Measurements from ENCODE around the gene CYTH1. TPM values are rescaled to one million over a fixed set of nuclear protein-coding genes. Genes with fewer than 3 reads are reported as not detected.
A peak's percentile ranks its signal among the peaks of the same experiment; 100 is the strongest.
"Not testable (repeated sequence)": the region's sequence is repeated elsewhere in the genome, so short reads cannot be mapped to it uniquely, and the experiment has no call there.

Gene CYTH1
- total RNA-seq, 8 experiments from 2014 or later, result 13.9 to 46.4 (median 30.0) TPM

DNA sequence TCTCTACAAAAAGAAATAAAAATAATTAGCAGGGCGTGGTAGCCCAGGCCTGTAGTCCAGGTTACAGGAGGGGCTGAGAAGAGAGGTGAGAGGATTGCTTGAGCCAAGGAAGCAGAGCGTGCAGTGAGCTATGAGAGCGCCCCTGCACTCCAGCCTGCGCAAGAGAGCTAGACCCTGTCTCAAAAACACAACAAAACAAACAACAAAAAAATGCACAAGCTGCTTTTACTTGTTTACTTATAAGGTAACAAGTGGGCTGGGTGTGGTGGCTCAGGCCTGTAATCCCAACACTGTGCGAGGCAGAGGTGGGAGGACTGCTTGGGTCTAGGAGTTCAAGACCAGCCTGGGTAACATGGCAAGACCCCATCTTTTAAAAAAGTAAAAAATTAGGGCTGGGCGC lies 1.7 kb downstream of the CYTH1 start:
- 73 to 100% (median 96%) methylated on average over 1 to 6 of the region's 6 CpGs; no CpG with 5 or more reads in 3 of the 10 experiments for WGBS, 10 experiments
- peak overlapping the region in 3 of 5 donors; percentile 61 to 99 (median 97) for H3K4me3 ChIP-seq

DNA sequence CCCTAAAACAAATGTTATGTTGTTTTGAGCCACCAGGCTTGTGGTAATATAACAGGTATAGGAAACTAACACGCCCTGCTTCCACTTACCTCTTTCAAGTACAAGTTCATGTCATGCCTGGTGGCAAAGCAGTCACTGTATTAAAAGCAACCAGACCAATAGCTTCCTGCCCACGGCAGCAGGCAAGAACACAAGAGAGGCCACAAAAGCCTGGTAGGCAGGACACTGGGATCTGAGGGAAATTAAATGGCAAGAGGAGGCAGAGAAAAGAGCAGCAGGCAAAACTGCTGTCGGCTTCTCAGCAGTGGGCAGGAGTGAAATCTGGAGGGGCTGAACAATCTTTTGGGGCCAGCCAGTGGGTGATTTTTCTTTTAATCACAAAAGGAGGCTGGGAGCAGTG lies 2.2 kb downstream of the CYTH1 start:
- no peak overlapping the region for H3K27ac ChIP-seq
- H3K4me3 ChIP-seq, result no peak overlapping the region
- WGBS, 10 experiments, result 0 to 100% (median 70%) methylated on average over 1 to 3 of the region's 3 CpGs; no CpG with 5 or more reads in 3 of the 10 experiments
- ATAC-seq (replicated peaks in 6 of 8), result no peak
- peaks cover 13 to 16% of the 10 kb centered on the region in 2 donors for H3K4me1 ChIP-seq (replicated peaks in 1 of 2)
- in situ Hi-C loops (cut with MboI; ENCODE audit: low pct_unique_long_range_greater_than_20kb in 2 of 9, low sequenced_read_pairs in 9 of 9, unreplicated experiment in 9 of 9), result no loop called here

More for the DNA sequence above, 1.7 kb downstream of the CYTH1 start:
- ATAC-seq (replicated peaks in 6 of 8), result no peak
- in situ Hi-C loops (cut with MboI; ENCODE audit: low pct_unique_long_range_greater_than_20kb in 2 of 9, low sequenced_read_pairs in 9 of 9, unreplicated experiment in 9 of 9), result no loop called here
- Histone ChIP-seq H3K27ac (no peak overlapping the region), H3K4me1 (replicated peaks in 1 of 2) (peaks cover 12 to 16% of the 10 kb centered on the region in 2 donors)

DNA sequence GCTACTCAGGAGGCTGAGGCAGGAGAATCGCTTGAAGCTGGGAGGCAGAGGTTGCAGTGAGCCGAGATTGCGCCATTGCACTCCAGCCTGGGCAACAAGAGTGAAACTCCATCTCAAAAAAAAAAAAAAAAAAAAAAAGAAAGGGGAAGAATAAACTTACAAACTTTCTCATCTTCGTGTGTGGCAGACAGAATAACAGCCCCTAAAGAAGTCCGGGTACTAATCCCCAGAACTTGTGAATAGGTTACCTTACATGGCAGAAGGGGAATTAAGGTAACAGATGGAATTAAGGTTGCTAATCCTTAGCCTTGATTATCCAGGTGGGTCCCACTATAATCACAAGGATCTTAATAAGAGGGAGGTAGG lies 2.8 kb downstream of the CYTH1 start:
- H3K27ac ChIP-seq; ATAC-seq (replicated peaks in 6 of 8); in situ Hi-C loops (cut with MboI; ENCODE audit: low pct_unique_long_range_greater_than_20kb in 2 of 9, low sequenced_read_pairs in 9 of 9, unreplicated experiment in 9 of 9); H3K4me3 ChIP-seq: not testable (repeated sequence)
- H3K4me1 ChIP-seq (replicated peaks in 1 of 2), result peaks cover 16 to 17% of the 10 kb centered on the region in 2 donors
- 50 to 100% (median 96%) methylated on average over 1 to 5 of the region's 5 CpGs; no CpG with 5 or more reads in 3 of the 10 experiments for WGBS, 10 experiments

DNA sequence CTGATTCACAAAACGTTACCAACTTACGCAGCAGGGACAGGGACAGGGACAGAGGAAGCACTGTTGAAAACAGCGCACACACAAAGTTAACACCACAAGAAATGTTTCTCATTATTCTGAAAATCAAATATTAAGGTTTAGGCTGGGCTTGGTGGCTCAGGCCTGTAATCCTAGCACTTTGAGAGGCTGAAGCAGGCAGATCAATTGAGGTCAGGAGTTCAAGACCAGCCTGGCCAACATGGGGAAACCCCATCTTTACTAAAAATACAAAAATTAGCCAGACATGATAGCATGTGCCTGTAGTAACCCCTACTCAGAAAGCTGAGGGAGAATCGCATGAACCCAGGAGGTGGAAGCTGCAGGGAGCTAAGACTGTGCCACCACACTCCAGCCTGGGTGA lies 4.2 kb downstream of the CYTH1 start:
- WGBS, 10 experiments, result 81 to 100% (median 100%) methylated on average over 1 to 4 of the region's 4 CpGs; no CpG with 5 or more reads in 1 of the 10 experiments
- in situ Hi-C loops (cut with MboI; ENCODE audit: low pct_unique_long_range_greater_than_20kb in 2 of 9, low sequenced_read_pairs in 9 of 9, unreplicated experiment in 9 of 9), result no loop called here
- ATAC-seq (replicated peaks in 6 of 8), result no peak

DNA sequence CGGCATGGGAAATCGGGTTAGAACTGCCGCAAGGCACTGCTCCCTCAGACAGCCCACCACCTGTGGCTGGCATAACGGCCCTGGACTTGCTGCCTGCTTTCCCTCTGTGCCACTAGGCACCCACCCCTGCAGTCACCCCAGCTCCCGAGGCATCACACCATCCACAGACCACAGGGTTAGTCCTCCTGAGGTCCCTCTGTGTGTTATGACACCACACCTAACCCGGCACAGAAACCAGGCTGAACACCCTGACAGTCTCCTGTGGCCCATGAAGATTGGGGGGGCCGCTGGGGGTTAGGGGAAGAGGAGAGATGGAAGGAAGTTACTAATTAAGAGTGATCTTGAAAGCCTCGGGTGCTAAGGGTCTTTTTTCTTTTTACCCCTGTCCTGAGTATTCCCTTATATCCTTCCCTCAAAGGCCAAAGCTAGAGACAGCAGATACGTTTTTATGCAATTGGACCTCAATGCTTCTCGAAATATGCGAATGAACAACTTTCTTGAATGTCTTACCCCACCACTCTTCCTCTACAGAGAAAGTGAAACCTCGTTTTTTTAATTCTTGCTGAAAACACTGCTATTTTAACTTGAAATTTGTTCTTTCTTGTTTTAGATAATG lies 7.0 kb downstream of the CYTH1 start:
- 41 to 83% (median 67%) methylated on average over 2 to 9 of the region's 12 CpGs; no CpG with 5 or more reads in 1 of the 10 experiments for WGBS, 10 experiments
- no peak overlapping the region for H3K4me3 ChIP-seq
- H3K4me1 ChIP-seq (replicated peaks in 1 of 2), result peaks cover 2 to 9% of the 10 kb centered on the region in 2 donors
- peak in 5 of 8 experiments; percentile 14 to 56 (median 16) for ATAC-seq (replicated peaks in 6 of 8)
- H3K27ac ChIP-seq, result no peak overlapping the region
- in situ Hi-C loops (cut with MboI; ENCODE audit: low pct_unique_long_range_greater_than_20kb in 2 of 9, low sequenced_read_pairs in 9 of 9, unreplicated experiment in 9 of 9), result no loop called here

More for the DNA sequence above, 4.2 kb downstream of the CYTH1 start:
- Histone ChIP-seq H3K4me3 (no peak overlapping the region), H3K4me1 (replicated peaks in 1 of 2) (peaks cover 14 to 16% of the 10 kb centered on the region in 2 donors), H3K27ac (no peak overlapping the region)

DNA sequence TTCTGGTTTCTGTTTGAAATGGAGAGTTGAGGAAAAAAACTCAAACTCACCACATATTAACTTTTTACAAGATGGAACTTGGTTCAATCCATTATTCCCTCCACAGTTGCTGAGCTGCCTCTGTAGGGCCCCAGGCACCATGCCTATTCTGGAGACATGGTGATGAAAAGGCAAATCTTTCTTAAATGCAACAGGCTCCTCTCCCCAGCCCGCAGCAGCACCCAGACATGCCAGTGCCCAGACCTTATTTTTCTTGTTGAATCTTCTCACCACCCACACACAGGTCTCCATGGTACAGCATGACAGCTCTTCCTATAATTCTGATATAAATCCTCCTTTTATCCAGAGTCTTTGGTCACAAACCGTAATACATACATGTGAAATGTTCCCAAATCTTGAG lies 7.6 kb downstream of the CYTH1 start:
- in situ Hi-C loops (cut with MboI; ENCODE audit: low pct_unique_long_range_greater_than_20kb in 2 of 9, low sequenced_read_pairs in 9 of 9, unreplicated experiment in 9 of 9), result no loop called here
- Histone ChIP-seq H3K27ac (no peak overlapping the region), H3K4me1 (replicated peaks in 1 of 2) (peaks cover 0 to 6% of the 10 kb centered on the region in 2 donors), H3K4me3 (no peak overlapping the region)
- 0 to 100% (median 70%) methylated on average over 1 to 2 of the region's 2 CpGs; no CpG with 5 or more reads in 5 of the 10 experiments for WGBS, 10 experiments
- peak in 3 of 8 experiments; percentile 29 to 73 (median 38) for ATAC-seq (replicated peaks in 6 of 8)

DNA sequence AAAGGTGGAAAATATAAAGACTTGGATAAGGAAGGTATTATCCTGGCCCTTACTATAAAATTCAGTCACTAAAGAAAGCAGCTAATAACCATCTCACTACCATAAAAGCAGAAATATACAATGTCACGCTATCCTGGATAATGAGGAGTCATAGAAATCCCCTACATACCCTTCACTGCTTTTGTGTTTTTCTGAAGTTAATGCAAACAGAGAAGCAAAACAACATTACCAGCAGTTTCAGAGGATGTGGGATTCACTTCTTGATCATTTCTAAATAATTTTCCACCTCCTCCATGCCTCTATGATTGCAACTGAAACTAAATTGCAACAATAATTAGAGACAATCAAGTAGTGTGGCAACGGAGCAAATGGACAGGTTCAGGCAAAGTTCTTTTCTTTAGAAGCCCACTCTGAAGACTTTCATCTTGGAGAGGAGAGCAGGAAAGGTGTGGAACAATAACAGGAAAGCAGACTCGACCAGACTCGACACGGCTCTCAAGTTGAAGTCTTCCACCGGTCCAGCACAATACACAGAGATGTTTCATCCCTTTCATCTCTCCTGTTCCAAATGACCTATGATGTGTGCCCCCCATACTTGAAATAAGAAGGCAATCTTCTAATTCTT lies 10.2 kb downstream of the CYTH1 start:
- 74 to 100% (median 98%) methylated on average over 1 to 6 of the region's 6 CpGs for WGBS, 10 experiments
- in situ Hi-C loops (cut with MboI; ENCODE audit: low pct_unique_long_range_greater_than_20kb in 2 of 9, low sequenced_read_pairs in 9 of 9, unreplicated experiment in 9 of 9), result no loop called here
- ATAC-seq (replicated peaks in 6 of 8), result no peak
- peaks cover 7 to 17% of the 10 kb centered on the region in 2 donors for H3K4me1 ChIP-seq (replicated peaks in 1 of 2)
- no peak overlapping the region for H3K4me3 ChIP-seq
- no peak overlapping the region for H3K27ac ChIP-seq

DNA sequence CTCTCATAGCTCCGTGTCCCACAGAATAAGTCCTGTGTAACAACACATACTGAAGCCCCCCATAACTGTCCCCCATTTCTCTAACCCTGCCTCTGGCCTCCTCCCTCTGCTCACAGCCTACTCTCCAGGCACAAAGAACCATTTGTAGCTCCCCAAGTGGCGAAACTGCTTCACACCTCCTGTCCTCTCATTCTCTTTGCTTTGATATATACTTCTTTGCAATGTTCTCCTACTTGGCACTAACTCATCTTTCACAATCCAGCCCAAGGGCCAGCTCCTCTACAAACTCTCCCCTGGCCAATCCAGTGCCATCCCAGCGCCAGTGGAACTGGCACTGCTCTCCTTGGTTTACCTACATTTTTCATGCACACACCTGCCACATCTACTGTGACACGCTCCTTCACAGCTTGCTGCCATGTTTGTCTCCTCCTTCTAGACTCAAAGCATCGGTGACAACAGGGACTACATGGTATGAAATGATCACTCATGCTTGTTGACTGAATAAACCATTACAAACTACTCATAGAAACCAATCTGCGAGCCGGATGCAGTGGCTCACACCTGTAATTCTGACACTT lies 12.8 kb downstream of the CYTH1 start:
- in situ Hi-C loops (cut with MboI; ENCODE audit: low pct_unique_long_range_greater_than_20kb in 2 of 9, low sequenced_read_pairs in 9 of 9, unreplicated experiment in 9 of 9), result no loop called here
- 75 to 100% (median 90%) methylated on average over 1 to 6 of the region's 7 CpGs; no CpG with 5 or more reads in 1 of the 10 experiments for whole genome bisulfite sequencing, 10 experiments

DNA sequence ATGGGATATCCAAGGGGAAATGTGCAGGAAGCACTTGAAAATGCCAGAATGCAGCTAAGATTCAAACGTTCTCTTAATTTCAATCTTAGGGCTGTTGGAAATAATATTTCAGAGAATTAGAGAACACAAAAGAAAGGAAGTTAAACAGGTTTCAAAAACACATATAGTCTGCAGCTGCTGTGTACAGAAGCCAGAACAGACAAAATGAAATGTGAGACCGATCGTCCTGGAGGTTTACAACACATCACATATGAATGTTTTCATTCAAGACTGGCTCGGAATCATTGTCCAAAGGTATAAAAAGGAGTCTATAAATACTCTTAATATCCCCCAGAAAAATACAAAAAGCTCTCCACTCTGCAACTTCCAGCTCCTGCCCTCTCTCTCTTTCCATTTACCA lies 14.3 kb downstream of the CYTH1 start:
- Histone ChIP-seq H3K27ac (no peak overlapping the region), H3K4me3 (no peak overlapping the region), H3K4me1 (replicated peaks in 1 of 2) (peaks cover 7 to 11% of the 10 kb centered on the region in 2 donors)
- WGBS, 10 experiments, result 17 to 93% (median 71%) methylated on average over 1 to 4 of the region's 4 CpGs
- in situ Hi-C loops (cut with MboI; ENCODE audit: low pct_unique_long_range_greater_than_20kb in 2 of 9, low sequenced_read_pairs in 9 of 9, unreplicated experiment in 9 of 9), result no loop called here
- ATAC-seq (replicated peaks in 6 of 8), result peak in 1 of 8 experiments; percentile 25

More for the DNA sequence above, 12.8 kb downstream of the CYTH1 start:
- Histone ChIP-seq H3K27ac (no peak overlapping the region), H3K4me3 (no peak overlapping the region), H3K4me1 (replicated peaks in 1 of 2) (peaks cover 7 to 11% of the 10 kb centered on the region in 2 donors)
- no peak for ATAC-seq (replicated peaks in 6 of 8)

DNA sequence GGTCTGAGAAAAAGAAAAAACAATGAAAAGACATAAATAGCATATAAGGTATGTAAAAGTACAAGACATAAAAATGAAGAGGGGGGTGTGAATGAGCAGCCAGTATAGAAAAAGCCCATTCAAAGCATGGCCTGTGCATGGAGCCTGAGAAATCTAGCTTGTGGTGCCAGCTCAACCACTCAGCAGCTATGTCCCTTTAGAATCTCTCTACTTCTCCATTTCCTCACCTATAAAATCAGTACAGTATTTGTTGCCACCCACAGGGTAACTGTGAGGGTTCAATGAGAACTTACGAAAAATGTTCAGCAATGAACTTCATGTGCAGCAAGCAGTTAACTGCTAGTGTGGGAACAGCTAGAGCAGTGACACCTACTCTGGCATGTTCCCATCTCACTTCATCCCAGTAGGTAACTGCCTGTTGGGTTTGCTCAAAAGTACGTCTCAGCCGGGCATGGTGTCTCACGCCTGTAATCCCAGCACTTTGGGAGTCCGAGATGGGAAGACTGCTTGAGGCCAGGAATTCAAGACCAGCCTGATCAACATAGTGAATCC lies 15.3 kb downstream of the CYTH1 start:
- 87 to 100% (median 100%) methylated on average over 1 to 5 of the region's 5 CpGs; no CpG with 5 or more reads in 3 of the 10 experiments for WGBS, 10 experiments
- H3K27ac ChIP-seq, result no peak overlapping the region

DNA sequence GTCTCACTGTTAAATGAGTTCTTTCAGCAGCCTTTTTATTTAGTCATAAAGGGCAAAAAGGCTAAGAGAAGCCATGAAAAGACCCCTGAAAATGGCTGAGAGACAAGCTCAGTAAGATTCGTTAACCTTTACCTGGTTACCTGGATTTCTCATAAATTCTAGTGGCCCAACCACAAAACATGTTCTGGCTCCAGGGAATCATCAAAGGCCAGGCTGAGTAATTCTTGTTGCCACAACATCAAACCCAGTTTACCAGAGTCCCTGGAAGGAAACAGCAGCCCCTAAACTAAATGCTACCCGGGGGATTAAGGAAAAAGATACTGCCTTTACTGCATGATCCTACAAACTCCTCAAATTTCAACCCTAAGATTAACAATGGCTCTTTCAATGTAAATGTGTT lies 15.8 kb downstream of the CYTH1 start:
- Histone ChIP-seq H3K4me1 (replicated peaks in 1 of 2) (peaks cover 7 to 11% of the 10 kb centered on the region in 2 donors), H3K4me3 (no peak overlapping the region), H3K27ac (no peak overlapping the region)
- 83 to 100% (median 90%) methylated on average over 1 to 2 of the region's 2 CpGs; no CpG with 5 or more reads in 1 of the 10 experiments for WGBS, 10 experiments
- in situ Hi-C loops (cut with MboI; ENCODE audit: low pct_unique_long_range_greater_than_20kb in 2 of 9, low sequenced_read_pairs in 9 of 9, unreplicated experiment in 9 of 9), result no loop called here
- ATAC-seq (replicated peaks in 6 of 8), result no peak

More for the DNA sequence above, 15.3 kb downstream of the CYTH1 start:
- Histone ChIP-seq H3K4me1 (replicated peaks in 1 of 2) (peaks cover 7 to 11% of the 10 kb centered on the region in 2 donors), H3K4me3 (no peak overlapping the region)
- ATAC-seq (replicated peaks in 6 of 8), result no peak
- in situ Hi-C loops (cut with MboI; ENCODE audit: low pct_unique_long_range_greater_than_20kb in 2 of 9, low sequenced_read_pairs in 9 of 9, unreplicated experiment in 9 of 9), result no loop called here

DNA sequence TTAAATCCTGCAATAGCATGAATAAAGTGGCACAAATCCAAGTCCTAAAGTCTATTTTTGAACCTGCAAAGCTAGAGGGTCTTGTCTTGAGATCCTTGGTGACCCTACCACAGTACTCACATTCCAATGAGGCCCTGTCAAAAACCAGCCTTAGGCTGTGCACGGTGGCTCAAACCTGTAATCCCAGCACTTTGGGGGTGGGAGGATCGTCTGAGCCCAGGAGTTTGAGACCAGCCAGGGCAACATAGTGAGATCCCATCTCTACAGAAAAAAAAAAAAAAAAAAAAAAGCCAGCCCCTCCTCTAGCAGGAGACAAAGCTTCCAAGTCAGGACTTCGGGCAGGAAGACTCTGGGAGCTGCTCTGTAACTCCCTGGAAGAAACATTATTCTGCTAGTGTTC lies 16.3 kb downstream of the CYTH1 start:
- Histone ChIP-seq H3K27ac (no peak overlapping the region), H3K4me3 (no peak overlapping the region), H3K4me1 (replicated peaks in 1 of 2) (peaks cover 7 to 11% of the 10 kb centered on the region in 2 donors)
- no peak for ATAC-seq (replicated peaks in 6 of 8)
- 0 to 93% (median 66%) methylated on average over 1 to 3 of the region's 3 CpGs; no CpG with 5 or more reads in 4 of the 10 experiments for WGBS, 10 experiments
- in situ Hi-C loops (cut with MboI; ENCODE audit: low pct_unique_long_range_greater_than_20kb in 2 of 9, low sequenced_read_pairs in 9 of 9, unreplicated experiment in 9 of 9), result no loop called here

DNA sequence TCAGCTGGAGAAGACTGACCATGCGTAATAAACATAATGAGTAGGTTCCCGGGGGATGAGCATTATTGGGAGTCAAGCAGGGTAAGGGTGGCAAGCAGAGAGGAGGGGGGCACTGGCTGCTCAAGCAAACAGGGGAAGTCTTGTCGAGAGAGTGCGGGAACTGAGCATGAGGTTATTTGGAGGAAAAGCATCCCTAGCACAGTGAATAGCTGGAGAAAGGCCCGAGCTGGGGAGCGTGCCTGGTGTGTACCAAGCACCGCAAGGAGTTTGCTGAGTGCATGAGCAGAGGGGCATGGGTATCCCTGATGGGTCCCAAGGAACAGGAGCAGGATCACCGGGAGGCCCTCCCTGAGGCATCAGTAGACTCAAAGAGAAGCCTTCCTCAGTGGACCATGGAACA lies 17.2 kb downstream of the CYTH1 start:
- H3K4me3 ChIP-seq, result no peak overlapping the region
- H3K4me1 ChIP-seq (replicated peaks in 1 of 2), result peaks cover 7 to 11% of the 10 kb centered on the region in 2 donors
- no peak overlapping the region for H3K27ac ChIP-seq
- ATAC-seq (replicated peaks in 6 of 8), result no peak
- WGBS, 10 experiments, result 51 to 93% (median 81%) methylated on average over 2 to 8 of the region's 8 CpGs; no CpG with 5 or more reads in 4 of the 10 experiments
- in situ Hi-C loops (cut with MboI; ENCODE audit: low pct_unique_long_range_greater_than_20kb in 2 of 9, low sequenced_read_pairs in 9 of 9, unreplicated experiment in 9 of 9), result no loop called here

Measured in motor neuron (in vitro differentiated cells).